Naive thymus-derived CD8-positive, alpha-beta T cell (primary cell): ENCODE data around the gene RARA. TPM values are rescaled to one million over a fixed set of nuclear protein-coding genes. Genes with fewer than 3 reads are reported as not detected.

Source experiments
- ATAC-seq, 2 donors: fragments of 150-1000 bp; cut with Tn5 transposase in 1 of 2; sonication (Bioruptor Pico), chemical (Tn5 transposase) in 1 of 2; 1 replicate in 1 of 2; 2 replicates in 1 of 2; pipeline ENCODE4 v1.10.0; 2021; ENCODE audit warnings: mild to moderate bottlenecking in 2 of 2, moderate library complexity in 2 of 2
- POLR2A ChIA-PET: fragments of 350-600 bp; sonication (Branson Sonifier 250); formaldehyde crosslinking; loops from one replicate; lab custom pipeline; 2021; ENCODE audit warnings: antibody characterized with exemption; lab: Charles Lee
- DNase-seq, 10 donors: peaks; one replicate each; pipeline versions ENCODE4 v3.0.0 to v3.0.0-alpha.2; 2020 to 2022
- H3K27ac Mint-ChIP-seq, 10 donors: one replicate each; pipeline ENCODE4 v1.8.0; 2020 to 2022; ENCODE audit warnings: mild to moderate bottlenecking in 10 of 10, mixed read lengths in 10 of 10, moderate library complexity in 4 of 10, inconsistent platforms in 1 of 10
- H3K27me3 Mint-ChIP-seq, 5 donors: one replicate each; pipeline ENCODE4 v1.8.0; 2021 to 2022; ENCODE audit warnings: mixed read lengths in 5 of 5
- H3K36me3 Mint-ChIP-seq, 3 donors: one replicate each; pipeline ENCODE4 v1.8.0; 2020 to 2022; ENCODE audit warnings: mixed read lengths in 3 of 3, mild to moderate bottlenecking in 2 of 3, inconsistent platforms in 1 of 3
- H3K4me1 Mint-ChIP-seq, 4 donors: one replicate each; pipeline ENCODE4 v1.8.0; 2021 to 2022; ENCODE audit warnings: mixed read lengths in 4 of 4
- H3K4me3 Mint-ChIP-seq, 10 donors: one replicate each; pipeline ENCODE4 v1.8.0; 2020 to 2022; ENCODE audit warnings: mild to moderate bottlenecking in 10 of 10, mixed read lengths in 10 of 10, moderate library complexity in 6 of 10, inconsistent platforms in 1 of 10
- H3K9me3 Mint-ChIP-seq, 9 donors: one replicate each; pipeline ENCODE4 v1.8.0; 2020 to 2022; ENCODE audit warnings: mixed read lengths in 9 of 9, mild to moderate bottlenecking in 3 of 9, inconsistent platforms in 1 of 9, moderate library complexity in 1 of 9
- polyA plus RNA-seq, 3 donors: library from polyadenylated mRNA; unstranded; fragments of 300-500 nt; fragmentation: Illumina TruSeq; gene quantifications; one replicate each; pipeline ENCODE4 v1.2.3, GENCODE V29; 2021
- total RNA-seq, 8 experiments: library from RNA in 2 of 8; stranded (reverse) in 2 of 8; gene quantifications; one replicate each; pipeline ENCODE4 v1.2.3 and lab custom pipeline; 2021 to 2026

RARA gene
- total and polyA plus RNA-seq, 5 experiments from 2014 or later: 7.2 to 39.9 (median 12.4) TPM

- Mint-ChIP-seq H3K27ac (peak overlapping the region in 5 of 10 donors; percentile 50 to 83 (median 57)), H3K36me3 (no peaks in the 10 kb centered on the region), H3K27me3 (no peaks in the 10 kb centered on the region), H3K4me1 (peaks cover 0 to 36% (median 27%) of the 10 kb centered on the region in 4 donors), H3K4me3 (peak overlapping the region in 4 of 10 donors; percentile 24 to 78 (median 66)), H3K9me3 (no peaks in the 10 kb centered on the region)
- ATAC-seq (no peak), DNase-seq (peak in 1 of 10 donors; percentile 48)
- POLR2A ChIA-PET: interaction anchor here (0.8 to 28.1 kb wide), 4 partner anchors 14 to 42 kb away, joined by 3 to 458 read pairs (median 44); no protein-coding TSS in a partner anchor
Measured at GRCh38 chr17:40312131-40312731, 3.3 kb downstream of the RARA start.

- Mint-ChIP-seq H3K4me3 (peak overlapping the region in 2 of 10 donors; percentile 11 to 15), H3K4me1 (peaks cover 6 to 38% (median 35%) of the 10 kb centered on the region in 4 donors), H3K36me3 (no peaks in the 10 kb centered on the region), H3K27me3 (no peaks in the 10 kb centered on the region), H3K9me3 (no peaks in the 10 kb centered on the region), H3K27ac (peak overlapping the region in 7 of 10 donors; percentile 15 to 79 (median 30))
- ATAC-seq: no peak
- DNase-seq: peak in 1 of 10 donors; percentile 58
- POLR2A ChIA-PET: interaction anchor here (0.6 to 28.1 kb wide), 4 partner anchors 13 to 39 kb away, joined by 3 to 458 read pairs (median 41); no protein-coding TSS in a partner anchor
Measured at GRCh38 chr17:40312893-40313667, 4.1 kb downstream of the RARA start.

- Mint-ChIP-seq H3K27me3 (no peaks in the 10 kb centered on the region), H3K27ac (peak overlapping the region in 9 of 10 donors; percentile 28 to 90 (median 44)), H3K4me1 (peaks cover 13 to 43% (median 37%) of the 10 kb centered on the region in 4 donors), H3K9me3 (no peaks in the 10 kb centered on the region), H3K4me3 (peak overlapping the region in 4 of 10 donors; percentile 11 to 75 (median 16)), H3K36me3 (no peaks in the 10 kb centered on the region)
- ATAC-seq (no peak), DNase-seq (peak in 1 of 10 donors; percentile 52)
- POLR2A ChIA-PET: interaction anchor here (0.6 to 28.1 kb wide), 4 partner anchors 12 to 41 kb away, joined by 4 to 458 read pairs (median 41); no protein-coding TSS in a partner anchor
Measured at GRCh38 chr17:40313668-40314583, 4.9 kb downstream of the RARA start.

GRCh38 chr17:40314584-40314956 lies 5.6 kb downstream of the RARA start:
- H3K4me3 Mint-ChIP-seq: peak overlapping the region in 4 of 10 donors; percentile 12 to 75 (median 31)
- peak in 1 of 2 donors; percentile 29 for ATAC-seq
- POLR2A ChIA-PET: interaction anchor here (1.0 to 28.1 kb wide), 4 partner anchors 2 to 40 kb away, joined by 3 to 458 read pairs (median 231); partner anchors contain the start of gene RARA
- peak overlapping the region in 6 of 10 donors; percentile 27 to 90 (median 55) for H3K27ac Mint-ChIP-seq
- DNase-seq: peak in 8 of 10 donors; percentile 42 to 94 (median 64)
- peaks cover 20 to 46% (median 43%) of the 10 kb centered on the region in 4 donors for H3K4me1 Mint-ChIP-seq
- no peaks in the 10 kb centered on the region for H3K36me3 Mint-ChIP-seq
- H3K9me3 Mint-ChIP-seq: no peaks in the 10 kb centered on the region
- H3K27me3 Mint-ChIP-seq: no peaks in the 10 kb centered on the region

GRCh38 chr17:40315206-40315605 lies 6.2 kb downstream of the RARA start:
- ATAC-seq (no peak), DNase-seq (peak in 1 of 10 donors; percentile 26)
- POLR2A ChIA-PET: interaction anchor here (1.0 to 28.1 kb wide), 5 partner anchors 3 to 39 kb away, joined by 3 to 458 read pairs (median 4); partner anchors contain the start of gene RARA
- peaks cover 26 to 53% (median 49%) of the 10 kb centered on the region in 4 donors for H3K4me1 Mint-ChIP-seq
- H3K4me3 Mint-ChIP-seq: peak overlapping the region in 3 of 10 donors; percentile 12 to 26 (median 22)
- H3K27ac Mint-ChIP-seq: peak overlapping the region in 3 of 10 donors; percentile 30 to 57 (median 44)
- no peaks in the 10 kb centered on the region for H3K9me3 Mint-ChIP-seq
- no peaks in the 10 kb centered on the region for H3K36me3 Mint-ChIP-seq
- no peaks in the 10 kb centered on the region for H3K27me3 Mint-ChIP-seq

- H3K27me3 Mint-ChIP-seq: no peaks in the 10 kb centered on the region
- POLR2A ChIA-PET: interaction anchor here (0.6 to 28.1 kb wide), 10 partner anchors 3 to 189 kb away, joined by 3 to 458 read pairs (median 4); partner anchors contain the start of gene RARA
- peak in 1 of 10 donors; percentile 50 for DNase-seq
- no peaks in the 10 kb centered on the region for H3K9me3 Mint-ChIP-seq
- peaks cover 33 to 58% (median 55%) of the 10 kb centered on the region in 4 donors for H3K4me1 Mint-ChIP-seq
- no peaks in the 10 kb centered on the region for H3K36me3 Mint-ChIP-seq
- H3K27ac Mint-ChIP-seq: peak overlapping the region in 8 of 10 donors; percentile 30 to 78 (median 50)
- peak overlapping the region; percentile 4 to 54 (median 38) for H3K4me3 Mint-ChIP-seq
- no peak for ATAC-seq
Measured at GRCh38 chr17:40315678-40316570, 6.9 kb downstream of the RARA start.

- DNase-seq (peak in 1 of 10 donors; percentile 52), ATAC-seq (no peak)
- Mint-ChIP-seq H3K36me3 (no peaks in the 10 kb centered on the region), H3K27ac (peak overlapping the region in 8 of 10 donors; percentile 37 to 100 (median 99)), H3K4me1 (peaks cover 42 to 66% (median 58%) of the 10 kb centered on the region in 4 donors), H3K4me3 (peak overlapping the region; percentile 6 to 97 (median 96)), H3K27me3 (no peaks in the 10 kb centered on the region), H3K9me3 (no peaks in the 10 kb centered on the region)
- POLR2A ChIA-PET: interaction anchor here (0.6 to 28.1 kb wide), 13 partner anchors 4 to 856 kb away, joined by 3 to 458 read pairs (median 4); partner anchors contain the start of genes CDK12, RARA and TOP2A
Measured at GRCh38 chr17:40316571-40317344, 7.8 kb downstream of the RARA start.

GRCh38 chr17:40317345-40317873 lies 8.4 kb downstream of the RARA start:
- DNase-seq: peak in 3 of 10 donors; percentile 37 to 64 (median 38)
- Mint-ChIP-seq H3K36me3 (no peaks in the 10 kb centered on the region), H3K27me3 (peaks cover 0 to under 1% (median 0%) of the 10 kb centered on the region in 5 donors)

GRCh38 chr17:40317880-40318829 lies 9.2 kb downstream of the RARA start:
- peak overlapping the region; percentile 98 to 100 (median 100) for H3K27ac Mint-ChIP-seq
- ATAC-seq: peak; percentile 53 to 64
- peaks cover 0 to 2% (median 0%) of the 10 kb centered on the region in 3 donors for H3K36me3 Mint-ChIP-seq
- peaks cover 52 to 79% (median 65%) of the 10 kb centered on the region in 4 donors for H3K4me1 Mint-ChIP-seq
- peak; percentile 85 to 94 (median 89) for DNase-seq
- peaks cover 0 to 6% (median 0%) of the 10 kb centered on the region in 5 donors for H3K27me3 Mint-ChIP-seq
- POLR2A ChIA-PET: interaction anchor here (0.5 to 28.1 kb wide), 18 partner anchors 6 to 285 kb away, joined by 3 to 458 read pairs (median 6); partner anchors contain the start of genes RARA and TOP2A
- peaks cover 0 to 5% (median 0%) of the 10 kb centered on the region in 9 donors for H3K9me3 Mint-ChIP-seq
- peak overlapping the region; percentile 83 to 97 (median 96) for H3K4me3 Mint-ChIP-seq

More at GRCh38 chr17:40317345-40317873, 8.4 kb downstream of the RARA start:
- Mint-ChIP-seq H3K27ac (peak overlapping the region; percentile 94 to 100 (median 99)), H3K4me3 (peak overlapping the region; percentile 83 to 97 (median 96)), H3K9me3 (no peaks in the 10 kb centered on the region), H3K4me1 (peaks cover 48 to 73% (median 59%) of the 10 kb centered on the region in 4 donors)
- no peak for ATAC-seq
- POLR2A ChIA-PET: interaction anchor here (0.5 to 28.1 kb wide), 10 partner anchors 5 to 856 kb away, joined by 3 to 458 read pairs (median 4); partner anchors contain the start of genes CDK12, RARA and TOP2A
